Measurements from ENCODE around the gene BDKRB2.

BDKRB2 gene

GRCh38 chr14:96201157-96201556 lies 3.5 kb upstream of the BDKRB2 start:
- no peak for DNase-seq

GRCh38 chr14:96201965-96202364 lies 2.7 kb upstream of the BDKRB2 start:
- DNase-seq: no peak

- DNase-seq: no peak
These were observed 2.1 kb upstream of the BDKRB2 start for GRCh38 chr14:96202441-96203094.

- DNase-seq: no peak
These were observed 1.5 kb upstream of the BDKRB2 start for GRCh38 chr14:96203116-96203515.

GRCh38 chr14:96203635-96204034 lies 1.0 kb upstream of the BDKRB2 start:
- no peak for DNase-seq

- no peak for DNase-seq
These were observed 679 bp downstream of the BDKRB2 start for GRCh38 chr14:96205059-96205977.

- no peak for DNase-seq
These were observed 1.3 kb downstream of the BDKRB2 start for GRCh38 chr14:96205978-96206360.

GRCh38 chr14:96206461-96206860 lies 1.8 kb downstream of the BDKRB2 start:
- DNase-seq: no peak

GRCh38 chr14:96207686-96208085 lies 3.0 kb downstream of the BDKRB2 start:
- no peak for DNase-seq

- no peak for DNase-seq
These were observed 4.1 kb downstream of the BDKRB2 start for GRCh38 chr14:96208739-96209138.

GRCh38 chr14:96212140-96212539 lies 7.5 kb downstream of the BDKRB2 start:
- DNase-seq: no peak

GRCh38 chr14:96212896-96213295 lies 8.3 kb downstream of the BDKRB2 start:
- DNase-seq: no peak

- no peak for DNase-seq
These were observed 9.3 kb downstream of the BDKRB2 start for GRCh38 chr14:96213871-96214465.

GRCh38 chr14:96214793-96215192 lies 10.2 kb downstream of the BDKRB2 start:
- no peak for DNase-seq

- no peak for DNase-seq
These were observed 11.0 kb downstream of the BDKRB2 start for GRCh38 chr14:96215452-96216244.

- no peak for DNase-seq
These were observed 12.0 kb downstream of the BDKRB2 start for GRCh38 chr14:96216627-96217026.

- no peak for DNase-seq
These were observed 12.8 kb downstream of the BDKRB2 start for GRCh38 chr14:96217376-96217913.

- no peak for DNase-seq
These were observed 16.5 kb downstream of the BDKRB2 start for GRCh38 chr14:96221109-96221650.

- no peak for DNase-seq
These were observed 17.2 kb downstream of the BDKRB2 start for GRCh38 chr14:96221841-96222240.

- DNase-seq: no peak
These were observed 19.9 kb downstream of the BDKRB2 start for GRCh38 chr14:96224480-96225096.

GRCh38 chr14:96225213-96225612 lies 20.6 kb downstream of the BDKRB2 start:
- DNase-seq: no peak

- DNase-seq: no peak
These were observed 21.1 kb downstream of the BDKRB2 start for GRCh38 chr14:96225745-96226151.
